IPS-18a (cell line): ENCODE results near the gene ENDOD1.
"Not testable (repeated sequence)": the region's sequence is repeated elsewhere in the genome, so short reads cannot be mapped to it uniquely, and the experiment has no call there.

Experiments used
- H3K27ac ChIP-seq: one replicate; pipeline ENCODE4 v1.5.1; 2013; ENCODE audit warnings: low read length
- H3K27me3 ChIP-seq: one replicate; pipeline ENCODE4 v1.6.1; 2013; ENCODE audit warnings: mild to moderate bottlenecking, low read length; ENCODE audit not compliant: control insufficient read depth, insufficient read depth
- H3K36me3 ChIP-seq: one replicate; pipeline ENCODE4 v1.6.1; 2013; ENCODE audit warnings: low read depth, low read length; ENCODE audit not compliant: control insufficient read depth
- H3K4me1 ChIP-seq: one replicate; pipeline ENCODE4 v1.6.1; 2013; ENCODE audit warnings: low read depth, low read length; ENCODE audit not compliant: control insufficient read depth
- H3K4me3 ChIP-seq: one replicate; pipeline ENCODE4 v1.5.1; 2013; ENCODE audit warnings: low read length
- H3K9ac ChIP-seq: one replicate; pipeline ENCODE4 v1.6.1; 2013; ENCODE audit warnings: mild to moderate bottlenecking, low read length, moderate library complexity
- H3K9me3 ChIP-seq: one replicate; pipeline ENCODE4 v1.6.1; 2013; ENCODE audit warnings: low read depth, low read length; ENCODE audit not compliant: control insufficient read depth

The ENDOD1 gene

GRCh38 chr11:95108671-95109551, 19.3 kb downstream of the ENDOD1 start:
- Histone ChIP-seq H3K9ac (no peak overlapping the region), H3K4me3 (no peak overlapping the region), H3K4me1 (peaks cover 11% of the 10 kb centered on the region), H3K9me3 (no peaks in the 10 kb centered on the region), H3K27ac (no peak overlapping the region), H3K36me3 (no peaks in the 10 kb centered on the region), H3K27me3 (no peaks in the 10 kb centered on the region)

- not testable (repeated sequence) for H3K9ac ChIP-seq
Observed at GRCh38 chr11:95111471-95111870, 21.8 kb downstream of the ENDOD1 start.

GRCh38 chr11:95111923-95112540, 22.4 kb downstream of the ENDOD1 start:
- Histone ChIP-seq H3K9ac (no peak overlapping the region), H3K9me3 (no peaks in the 10 kb centered on the region), H3K27me3 (no peaks in the 10 kb centered on the region), H3K4me1 (peaks cover 8% of the 10 kb centered on the region), H3K36me3 (no peaks in the 10 kb centered on the region), H3K27ac (no peak overlapping the region), H3K4me3 (no peak overlapping the region)

More at GRCh38 chr11:95111471-95111870, 21.8 kb downstream of the ENDOD1 start:
- not testable (repeated sequence) for H3K27ac ChIP-seq, H3K27me3 ChIP-seq, H3K4me3 ChIP-seq, H3K9me3 ChIP-seq, H3K36me3 ChIP-seq
- H3K4me1 ChIP-seq = peaks cover 11% of the 10 kb centered on the region

DNA sequence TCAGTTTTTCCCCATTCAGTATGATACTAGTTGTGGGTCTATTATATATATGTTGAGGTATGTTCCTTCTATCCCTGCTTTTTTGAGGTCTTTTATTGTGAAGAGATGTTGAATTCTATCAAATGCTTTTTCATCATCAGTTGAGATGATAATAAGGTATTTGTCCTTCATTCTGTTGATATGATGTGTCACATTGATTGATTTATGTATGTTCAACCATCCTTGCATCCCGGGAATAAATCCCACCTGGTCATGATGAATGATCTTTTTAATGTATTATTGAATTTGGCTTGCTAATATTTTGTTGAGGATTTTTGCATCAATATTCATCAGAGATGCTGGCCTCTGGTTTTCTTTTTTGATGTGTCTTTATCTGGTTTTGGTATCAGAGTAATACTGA, 26.0 kb downstream of the ENDOD1 start:
- H3K9me3 ChIP-seq = no peaks in the 10 kb centered on the region
- H3K27me3 ChIP-seq = no peaks in the 10 kb centered on the region
- no peaks in the 10 kb centered on the region for H3K36me3 ChIP-seq

GRCh38 chr11:95119361-95120060, 29.9 kb downstream of the ENDOD1 start:
- Histone ChIP-seq H3K4me1 (no peaks in the 10 kb centered on the region), H3K27ac (no peak overlapping the region), H3K9me3 (no peaks in the 10 kb centered on the region), H3K9ac (no peak overlapping the region), H3K4me3 (no peak overlapping the region), H3K36me3 (no peaks in the 10 kb centered on the region), H3K27me3 (no peaks in the 10 kb centered on the region)

More for the DNA sequence above, 26.0 kb downstream of the ENDOD1 start:
- no peaks in the 10 kb centered on the region for H3K4me1 ChIP-seq
- H3K9ac ChIP-seq = no peak overlapping the region
- no peak overlapping the region for H3K4me3 ChIP-seq
- no peak overlapping the region for H3K27ac ChIP-seq

DNA sequence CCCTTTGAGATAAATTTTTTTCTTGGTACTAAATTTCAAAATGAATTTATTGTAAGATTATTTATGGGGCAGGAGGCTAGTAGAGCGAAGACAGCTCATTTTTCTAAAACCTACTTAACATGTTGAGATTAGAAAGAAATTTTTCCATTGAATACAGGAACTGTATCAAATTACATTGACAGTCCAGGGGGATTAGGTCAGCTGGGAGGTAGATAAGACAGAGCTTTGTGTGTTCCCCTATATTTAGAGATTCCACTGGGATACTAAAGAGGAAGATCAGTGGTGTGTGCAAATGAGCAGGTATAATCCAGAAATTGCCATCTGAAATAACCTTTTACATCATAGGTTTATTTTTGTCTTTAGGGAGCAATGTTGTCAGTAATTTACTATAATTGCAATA, 32.1 kb downstream of the ENDOD1 start:
- Histone ChIP-seq H3K27me3 (no peaks in the 10 kb centered on the region), H3K27ac (no peak overlapping the region), H3K36me3 (no peaks in the 10 kb centered on the region), H3K9ac (no peak overlapping the region), H3K4me1 (no peaks in the 10 kb centered on the region), H3K4me3 (no peak overlapping the region), H3K9me3 (no peaks in the 10 kb centered on the region)

GRCh38 chr11:95123556-95123955, 33.9 kb downstream of the ENDOD1 start:
- Histone ChIP-seq H3K4me1 (no peaks in the 10 kb centered on the region), H3K9ac (no peak overlapping the region), H3K9me3 (no peaks in the 10 kb centered on the region), H3K36me3 (no peaks in the 10 kb centered on the region), H3K27me3 (no peaks in the 10 kb centered on the region), H3K27ac (no peak overlapping the region), H3K4me3 (no peak overlapping the region)

DNA sequence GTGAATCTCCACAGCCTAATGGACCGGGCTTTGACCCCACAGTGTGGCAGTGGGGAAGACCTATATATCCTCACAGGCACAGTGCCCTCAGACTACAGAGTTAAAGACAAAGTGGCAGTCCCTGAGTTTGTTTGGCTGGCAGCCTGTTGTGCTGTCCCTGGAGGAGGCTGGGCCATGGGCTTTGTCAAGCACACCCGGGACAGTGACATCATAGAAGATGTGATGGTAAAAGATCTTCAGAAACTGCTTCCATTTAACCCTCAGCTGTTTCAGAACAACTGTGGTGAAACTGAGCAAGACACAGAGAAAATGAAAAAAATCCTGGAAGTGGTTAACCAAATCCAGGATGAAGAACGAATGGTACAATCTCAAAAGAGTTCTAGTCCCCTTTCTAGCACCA, 39.0 kb downstream of the ENDOD1 start:
- Histone ChIP-seq H3K27ac (no peak overlapping the region), H3K9me3 (no peaks in the 10 kb centered on the region), H3K27me3 (no peaks in the 10 kb centered on the region), H3K36me3 (no peaks in the 10 kb centered on the region), H3K4me1 (no peaks in the 10 kb centered on the region), H3K4me3 (no peak overlapping the region), H3K9ac (no peak overlapping the region)

DNA sequence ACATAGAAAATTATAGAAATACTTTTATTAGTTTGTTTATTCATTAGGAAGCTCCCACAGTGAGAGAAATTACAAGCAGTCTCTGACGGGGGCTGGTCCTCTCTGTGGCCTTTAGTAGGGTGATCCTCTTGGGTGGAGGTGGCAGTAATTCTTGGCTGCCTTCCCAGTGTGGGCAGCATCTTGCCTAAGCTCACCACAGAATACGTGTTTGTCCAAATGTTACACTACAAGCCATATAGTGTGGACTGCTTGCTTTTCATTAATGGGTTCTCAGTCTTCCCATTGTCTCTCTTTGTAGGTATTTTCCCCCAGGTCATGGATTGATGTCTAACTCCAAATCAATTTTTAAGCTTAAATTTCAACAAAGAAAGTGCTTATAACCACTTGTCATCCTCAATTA, 43.3 kb downstream of the ENDOD1 start:
- Histone ChIP-seq H3K27ac (no peak overlapping the region), H3K9ac (no peak overlapping the region), H3K27me3 (no peaks in the 10 kb centered on the region), H3K4me3 (no peak overlapping the region), H3K4me1 (no peaks in the 10 kb centered on the region), H3K36me3 (no peaks in the 10 kb centered on the region), H3K9me3 (no peaks in the 10 kb centered on the region)

DNA sequence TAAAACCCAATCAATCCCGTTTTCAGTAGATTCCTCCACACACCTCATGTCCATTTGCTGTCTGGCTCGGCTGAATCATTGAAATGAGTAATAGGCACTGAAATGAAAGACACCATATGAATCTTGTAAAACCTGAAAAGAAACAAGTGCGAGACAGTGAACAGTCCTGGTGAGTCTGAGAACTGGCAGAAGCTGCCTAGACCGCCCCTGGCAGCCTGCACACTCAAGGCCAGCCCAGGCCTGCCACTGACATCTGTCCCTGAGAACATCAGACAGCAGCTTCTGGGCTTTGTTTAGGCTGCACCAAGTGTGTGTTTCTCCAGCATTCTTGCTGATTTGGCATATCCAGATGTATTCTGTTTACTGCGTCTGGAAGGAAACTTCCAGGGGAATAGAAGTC, 44.8 kb downstream of the ENDOD1 start:
- Histone ChIP-seq H3K9me3 (no peaks in the 10 kb centered on the region), H3K9ac (no peak overlapping the region), H3K27me3 (no peaks in the 10 kb centered on the region), H3K36me3 (no peaks in the 10 kb centered on the region), H3K4me1 (no peaks in the 10 kb centered on the region), H3K4me3 (no peak overlapping the region), H3K27ac (no peak overlapping the region)

- H3K36me3 ChIP-seq = no peaks in the 10 kb centered on the region
- no peaks in the 10 kb centered on the region for H3K4me1 ChIP-seq
- H3K27ac ChIP-seq = no peak overlapping the region
- H3K27me3 ChIP-seq = no peaks in the 10 kb centered on the region
- no peak overlapping the region for H3K4me3 ChIP-seq
- H3K9ac ChIP-seq = no peak overlapping the region
- H3K9me3 ChIP-seq = no peaks in the 10 kb centered on the region
Observed at GRCh38 chr11:95135155-95135554, 45.5 kb downstream of the ENDOD1 start.
